Skeletal muscle tissue (tissue), 4 donors: ENCODE results near the gene STXBP5. TPM values are rescaled to one million over a fixed set of nuclear protein-coding genes. Genes with fewer than 3 reads are reported as not detected.

ENCODE experiments used
- H3K27ac ChIP-seq: one replicate; pipeline ENCODE4 v1.7.0; 2013; ENCODE audit warnings: mild to moderate bottlenecking, low read depth, low read length, inconsistent platforms
- H3K27me3 ChIP-seq, 3 donors: one replicate each; pipeline ENCODE4 v1.7.0; 2013; ENCODE audit warnings: low read length in 3 of 3; ENCODE audit not compliant: control insufficient read depth in 3 of 3, insufficient read depth in 3 of 3
- H3K36me3 ChIP-seq, 3 donors: one replicate each; pipeline ENCODE4 v1.7.0; 2013; ENCODE audit warnings: low read length in 3 of 3; ENCODE audit not compliant: control insufficient read depth in 3 of 3, insufficient read depth in 3 of 3
- H3K4me1 ChIP-seq, 3 donors: one replicate each; pipeline ENCODE4 v1.7.0; 2013; ENCODE audit warnings: low read length in 3 of 3, mild to moderate bottlenecking in 3 of 3; ENCODE audit not compliant: control insufficient read depth in 3 of 3, insufficient read depth in 3 of 3
- H3K4me3 ChIP-seq, 3 donors: one replicate each; pipeline ENCODE4 v1.7.0; 2013; ENCODE audit warnings: low read length in 3 of 3
- H3K9ac ChIP-seq, 3 donors: one replicate each; pipeline ENCODE4 v1.7.0; 2013; ENCODE audit warnings: low read length in 3 of 3, mild to moderate bottlenecking in 3 of 3, moderate library complexity in 2 of 3, low read depth in 1 of 3
- H3K9me3 ChIP-seq, 3 donors: one replicate each; pipeline ENCODE4 v1.7.0; 2013; ENCODE audit warnings: low read length in 3 of 3; ENCODE audit not compliant: control insufficient read depth in 3 of 3
- total RNA-seq: library from RNA; depleted of rRNA; stranded (reverse); fragments of >200 nt; gene quantifications from one replicate; pipeline ENCODE4 v1.2.3, GENCODE V29; 2014
- donor health status: Osteomylitis.

Gene STXBP5
- total RNA-seq, 1 donor from 2014 or later = 14.6 TPM

DNA sequence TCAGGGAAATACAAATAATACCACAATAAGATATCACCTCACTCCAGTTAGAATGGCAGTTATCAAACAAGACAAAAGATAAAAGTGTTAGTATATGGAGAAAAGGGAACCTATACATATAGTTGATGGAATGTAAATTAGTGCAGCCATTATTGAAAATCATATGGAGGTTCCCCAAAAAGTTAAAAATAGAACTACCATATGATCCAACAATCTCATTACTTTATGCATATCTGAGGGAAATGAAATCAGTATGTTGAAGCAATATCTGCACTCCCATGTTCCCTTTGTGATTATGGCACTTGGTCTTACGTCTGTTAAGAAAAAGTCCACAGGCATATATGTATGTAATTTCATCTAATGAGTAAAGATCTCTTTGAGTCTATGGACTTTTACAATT lies 96.9 kb downstream of the STXBP5 start:
- Histone ChIP-seq H3K9ac (no peak overlapping the region), H3K36me3 (peaks cover 4 to 19% (median 8%) of the 10 kb centered on the region in 3 donors), H3K4me1 (no peaks in the 10 kb centered on the region), H3K27ac (no peak overlapping the region), H3K4me3 (no peak overlapping the region), H3K9me3 (peaks cover 0 to 2% (median 0%) of the 10 kb centered on the region in 3 donors), H3K27me3 (no peaks in the 10 kb centered on the region)

DNA sequence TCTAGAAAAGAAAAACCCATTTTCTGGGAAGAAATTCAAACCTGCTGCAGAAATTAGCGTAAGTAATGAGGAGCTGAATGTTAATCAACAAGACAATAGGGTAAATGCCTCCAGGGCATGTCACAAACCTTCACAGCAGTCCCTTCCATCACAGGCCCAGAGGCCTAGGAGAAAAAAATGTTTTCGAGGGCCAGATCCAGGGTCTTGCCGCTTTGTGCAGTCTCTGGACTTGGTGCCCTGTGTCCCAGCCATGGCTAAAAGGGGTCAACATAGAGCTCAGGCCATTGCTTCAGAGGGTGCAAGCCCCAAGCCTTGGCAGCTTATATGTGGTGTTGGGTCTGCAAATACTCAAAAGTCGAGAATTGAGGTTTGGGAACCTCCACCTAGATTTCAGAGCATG lies 99.8 kb downstream of the STXBP5 start:
- Histone ChIP-seq H3K9ac (no peak overlapping the region), H3K27ac (no peak overlapping the region), H3K4me1 (no peaks in the 10 kb centered on the region), H3K4me3 (no peak overlapping the region), H3K9me3 (no peaks in the 10 kb centered on the region), H3K36me3 (peaks cover 0 to 15% (median 6%) of the 10 kb centered on the region in 3 donors), H3K27me3 (no peaks in the 10 kb centered on the region)

DNA sequence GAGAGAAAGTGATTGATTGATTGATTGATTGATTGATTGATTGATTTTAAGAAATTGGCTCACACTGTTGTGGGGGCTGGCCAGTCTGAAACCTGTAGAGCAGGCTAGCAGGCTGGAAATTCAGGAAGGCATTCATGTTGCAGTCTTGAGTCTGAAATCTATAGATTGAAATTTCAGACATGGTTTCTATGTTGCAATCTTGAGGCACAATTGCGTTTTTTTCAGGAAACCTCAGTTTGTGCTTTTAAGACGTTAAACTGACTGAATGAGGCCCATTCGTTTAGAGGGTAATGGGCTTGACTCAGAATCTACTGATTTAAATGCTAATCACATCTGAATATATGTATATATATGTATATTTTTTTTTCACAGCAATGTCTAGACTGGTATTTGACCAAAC lies 106.3 kb downstream of the STXBP5 start:
- peak overlapping the region in 1 of 3 donors; percentile 36 for H3K9ac ChIP-seq
- H3K27ac ChIP-seq = no peak overlapping the region
- no peak overlapping the region for H3K4me3 ChIP-seq
- H3K4me1 ChIP-seq = no peaks in the 10 kb centered on the region
- peaks cover 0 to 4% (median under 1%) of the 10 kb centered on the region in 3 donors for H3K36me3 ChIP-seq
- H3K27me3 ChIP-seq = no peaks in the 10 kb centered on the region
- no peaks in the 10 kb centered on the region for H3K9me3 ChIP-seq

DNA sequence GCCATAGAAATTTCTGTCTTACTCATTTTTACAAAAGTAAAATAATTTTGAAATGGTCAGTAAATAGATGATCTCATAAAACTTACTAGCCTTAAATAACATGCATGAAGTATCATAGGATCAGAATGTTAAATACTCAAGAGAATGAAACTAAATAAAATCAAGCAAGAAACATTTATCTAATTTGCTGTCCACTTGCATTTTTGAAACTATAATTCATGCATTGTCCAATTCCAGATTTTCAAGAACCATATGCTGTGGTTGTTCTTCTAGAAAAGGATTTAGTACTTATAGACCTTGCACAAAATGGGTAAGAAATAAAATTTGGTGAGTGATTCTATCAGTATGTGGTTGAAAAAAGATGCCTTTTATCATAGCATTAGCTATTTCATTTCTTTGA lies 107.0 kb downstream of the STXBP5 start:
- no peak overlapping the region for H3K27ac ChIP-seq
- H3K4me3 ChIP-seq = no peak overlapping the region
- H3K9ac ChIP-seq = no peak overlapping the region
- H3K4me1 ChIP-seq = no peaks in the 10 kb centered on the region
- H3K27me3 ChIP-seq = no peaks in the 10 kb centered on the region
- H3K9me3 ChIP-seq = no peaks in the 10 kb centered on the region
- peaks cover 4 to 7% (median 4%) of the 10 kb centered on the region in 3 donors for H3K36me3 ChIP-seq

DNA sequence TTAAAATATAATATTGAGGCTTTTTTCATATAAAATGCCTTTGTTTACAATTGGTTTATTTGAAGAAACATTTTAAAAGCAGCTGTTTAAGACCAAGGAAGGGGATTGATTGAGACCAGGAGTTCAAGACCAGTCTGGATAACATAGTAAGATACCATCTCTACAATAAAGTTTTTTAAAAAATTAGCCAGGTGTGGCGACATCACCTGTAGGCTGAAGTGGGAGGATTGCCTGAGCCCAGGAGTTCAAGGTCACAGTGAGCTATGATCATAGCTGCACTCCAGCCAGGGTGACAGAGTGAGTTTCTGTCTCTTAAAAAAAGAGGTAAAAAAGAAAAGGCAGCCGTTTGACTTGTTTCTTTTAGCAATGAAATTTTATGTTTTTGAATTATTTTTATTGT lies 117.0 kb downstream of the STXBP5 start:
- Histone ChIP-seq H3K27ac (no peak overlapping the region), H3K36me3 (peaks cover 2 to 21% (median 15%) of the 10 kb centered on the region in 3 donors), H3K9me3 (no peaks in the 10 kb centered on the region), H3K4me1 (no peaks in the 10 kb centered on the region), H3K4me3 (no peak overlapping the region), H3K27me3 (no peaks in the 10 kb centered on the region), H3K9ac (no peak overlapping the region)

DNA sequence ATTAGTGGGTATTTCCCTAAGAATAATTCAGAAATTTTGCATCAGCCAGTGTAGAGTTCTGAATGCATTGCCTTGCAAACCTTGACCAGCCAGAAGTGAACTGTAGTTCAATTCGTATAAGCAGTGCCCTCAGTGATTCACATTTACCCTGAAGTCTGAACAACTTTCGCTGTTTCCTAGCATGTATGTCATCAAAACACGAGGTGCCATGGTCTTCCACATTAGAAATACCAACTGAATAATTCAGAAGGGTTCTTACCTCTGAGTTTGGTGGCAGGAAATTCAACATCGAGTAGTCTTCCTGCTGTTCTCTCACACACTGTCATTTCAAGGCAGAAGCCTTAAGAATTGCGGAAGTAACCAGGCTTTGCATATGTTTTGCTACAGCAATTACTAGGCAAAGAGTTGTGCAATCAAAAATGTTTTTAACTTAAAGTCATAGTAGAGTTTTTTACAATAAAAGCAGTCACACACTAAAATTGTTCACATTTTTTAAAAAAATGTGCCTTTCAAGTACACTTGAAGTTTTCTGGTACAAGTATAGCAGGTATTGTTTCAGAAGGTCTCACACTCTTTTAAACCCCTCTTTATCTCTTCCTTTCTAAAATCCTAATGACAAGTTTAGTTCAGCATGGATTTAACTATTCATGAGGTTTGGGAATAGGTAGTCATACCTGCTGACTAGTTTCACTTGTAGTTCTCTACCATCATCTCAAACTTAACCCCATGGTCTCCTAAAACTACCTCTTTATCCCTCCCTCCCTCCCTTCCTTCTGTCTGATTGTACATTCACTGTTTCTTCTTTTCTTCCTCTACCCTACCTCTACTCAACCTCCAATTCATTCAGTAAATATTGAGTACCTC lies 118.3 kb downstream of the STXBP5 start:
- peak overlapping the region in 1 of 3 donors; percentile 10 for H3K4me3 ChIP-seq
- H3K36me3 ChIP-seq = peaks cover 2 to 14% (median 7%) of the 10 kb centered on the region in 3 donors
- no peak overlapping the region for H3K27ac ChIP-seq
- H3K27me3 ChIP-seq = no peaks in the 10 kb centered on the region
- no peaks in the 10 kb centered on the region for H3K4me1 ChIP-seq
- no peak overlapping the region for H3K9ac ChIP-seq
- H3K9me3 ChIP-seq = no peaks in the 10 kb centered on the region

DNA sequence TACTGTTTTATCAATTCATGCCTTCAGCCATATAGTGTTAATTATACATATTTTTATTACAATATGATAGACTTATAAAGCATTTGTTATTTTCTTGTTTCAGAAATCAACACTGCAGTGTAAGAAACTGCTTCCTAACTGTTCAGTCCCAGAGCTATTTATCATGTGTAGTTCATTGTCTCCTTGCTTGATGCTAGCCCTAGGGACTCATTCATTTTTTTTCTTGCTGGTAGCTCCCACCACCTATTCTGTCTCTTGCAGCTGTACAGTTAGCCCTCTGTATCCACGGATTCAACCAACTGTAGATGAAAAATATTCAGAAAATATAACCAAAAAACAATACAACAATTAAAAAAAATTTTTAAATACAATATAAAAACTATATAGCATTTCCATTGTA lies 121.3 kb downstream of the STXBP5 start:
- H3K9ac ChIP-seq = no peak overlapping the region
- peaks cover 6 to 12% (median 6%) of the 10 kb centered on the region in 3 donors for H3K36me3 ChIP-seq
- no peak overlapping the region for H3K4me3 ChIP-seq
- no peaks in the 10 kb centered on the region for H3K9me3 ChIP-seq
- no peaks in the 10 kb centered on the region for H3K27me3 ChIP-seq
- no peak overlapping the region for H3K27ac ChIP-seq
- H3K4me1 ChIP-seq = no peaks in the 10 kb centered on the region

DNA sequence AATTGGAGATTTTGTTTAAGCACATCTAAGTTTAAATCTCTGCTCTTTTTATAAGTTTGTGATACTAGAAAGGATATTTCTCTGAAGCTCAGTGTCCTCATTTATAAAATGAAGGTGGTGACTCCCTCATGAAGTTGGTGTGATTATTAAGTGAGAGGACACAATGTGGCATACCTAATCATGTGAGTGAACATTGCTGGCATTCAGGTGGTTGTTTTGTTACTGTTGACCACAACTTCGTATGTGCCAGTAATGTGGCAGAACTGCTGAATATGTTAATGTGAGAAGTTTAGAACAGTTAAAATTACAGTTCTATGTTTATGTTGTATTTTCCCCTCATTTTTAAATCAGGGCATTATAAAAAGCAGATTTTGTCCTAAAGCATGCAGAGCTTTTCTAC lies 127.2 kb downstream of the STXBP5 start:
- Histone ChIP-seq H3K27me3 (no peaks in the 10 kb centered on the region), H3K27ac (no peak overlapping the region), H3K4me1 (no peaks in the 10 kb centered on the region), H3K9ac (no peak overlapping the region), H3K9me3 (no peaks in the 10 kb centered on the region), H3K36me3 (peaks cover 4 to 13% (median 6%) of the 10 kb centered on the region in 3 donors), H3K4me3 (no peak overlapping the region)

DNA sequence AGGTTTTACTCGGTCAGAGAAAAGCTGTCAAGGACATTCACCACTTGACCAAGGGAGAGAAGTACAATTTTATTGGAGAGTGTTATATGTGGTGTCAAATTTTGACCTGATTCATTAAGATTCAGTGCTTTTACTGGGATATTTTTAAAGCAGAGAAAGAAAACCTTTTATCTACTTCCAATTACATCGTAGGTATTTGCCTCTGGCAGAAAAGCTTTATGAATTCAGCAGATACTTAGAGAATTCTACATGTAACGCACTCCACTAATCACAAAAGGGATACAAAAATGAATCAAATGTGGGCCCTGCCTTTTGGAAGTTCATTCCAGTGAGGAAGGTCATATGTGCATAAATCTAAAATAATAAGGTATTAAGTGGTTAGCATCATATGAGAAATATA lies 133.7 kb downstream of the STXBP5 start:
- Histone ChIP-seq H3K9me3 (no peaks in the 10 kb centered on the region), H3K4me1 (no peaks in the 10 kb centered on the region), H3K27me3 (no peaks in the 10 kb centered on the region), H3K36me3 (peaks cover 0 to 10% (median 4%) of the 10 kb centered on the region in 3 donors), H3K4me3 (no peak overlapping the region), H3K9ac (no peak overlapping the region), H3K27ac (no peak overlapping the region)

DNA sequence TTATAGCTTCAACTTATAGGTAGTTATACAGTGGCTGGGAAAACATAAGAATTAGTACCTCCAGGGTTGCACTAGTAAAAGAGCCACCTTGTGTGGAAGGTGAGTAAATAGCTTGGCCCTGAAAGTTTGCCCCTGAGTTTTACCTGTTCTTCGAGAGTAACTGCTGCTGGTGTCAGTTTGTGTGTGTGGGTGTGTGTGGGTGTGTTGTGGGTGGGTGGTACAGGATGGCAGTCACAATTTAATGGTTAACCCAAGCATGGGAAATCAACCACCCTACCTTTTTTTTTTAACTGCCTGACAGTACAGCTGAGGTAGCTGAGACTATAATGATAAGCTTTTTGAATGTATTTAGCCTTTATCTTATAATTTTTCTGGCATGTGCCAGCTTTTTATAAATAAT lies 137.3 kb downstream of the STXBP5 start:
- Histone ChIP-seq H3K9me3 (no peaks in the 10 kb centered on the region), H3K27ac (no peak overlapping the region), H3K4me1 (no peaks in the 10 kb centered on the region), H3K4me3 (no peak overlapping the region), H3K9ac (no peak overlapping the region), H3K27me3 (no peaks in the 10 kb centered on the region), H3K36me3 (peaks cover 0 to 6% (median 4%) of the 10 kb centered on the region in 3 donors)
